Lower lobe of right lung (tissue), 2 donors: ENCODE data around the gene DSPP. TPM values are rescaled to one million over a fixed set of nuclear protein-coding genes. Genes with fewer than 3 reads are reported as not detected.

Experiments
- ATAC-seq, 2 donors: fragments of 200-7000 bp; cut with Tn5 transposase; one replicate each; pipeline ENCODE4 v1.9.1; 2020 to 2022; ENCODE audit warnings: mild to moderate bottlenecking in 2 of 2, moderate library complexity in 2 of 2
- DNase-seq: peaks from one replicate; pipeline ENCODE4 v3.0.0-alpha.2; 2020
- H3K27ac ChIP-seq: fragments of 200-600 bp; one replicate; pipeline ENCODE4 v1.8.0; 2022
- H3K27me3 ChIP-seq: fragments of 200-600 bp; one replicate; pipeline ENCODE4 v1.8.0; 2022; ENCODE audit warnings: low read depth
- H3K36me3 ChIP-seq: fragments of 200-600 bp; one replicate; pipeline ENCODE4 v1.8.0; 2022; ENCODE audit warnings: mild to moderate bottlenecking
- H3K4me1 ChIP-seq: fragments of 200-600 bp; one replicate; pipeline ENCODE4 v1.8.0; 2022
- H3K4me3 ChIP-seq: fragments of 200-600 bp; one replicate; pipeline ENCODE4 v1.8.0; 2022; ENCODE audit warnings: mild to moderate bottlenecking
- H3K9me3 ChIP-seq: fragments of 200-600 bp; one replicate; pipeline ENCODE4 v1.8.0; 2022
- CTCF ChIP-seq: fragments of 200-600 bp; IDR thresholded peaks from one replicate; pipeline ENCODE4 v1.8.0; 2022; ENCODE audit warnings: antibody characterized with exemption, mild to moderate bottlenecking
- intact Hi-C: fragments of 100-400 bp; cut with DNase I; formaldehyde crosslinking; loops from one replicate; pipeline ENCODE4 v1.11.0; 2022
- total RNA-seq: library from RNA; stranded (reverse); fragmentation: NEBNext Ultra II Directional; extraction: Animal tissue kit (Norgen Biotek cat#: 25700); gene quantifications from one replicate; pipeline ENCODE4 v1.2.1, GENCODE V29; 2021
- donor health status: DM: no; HTN: yes; CAD: no; lungs with severe emphysema.

DSPP gene
- total RNA-seq, 1 donor from 2014 or later, result not detected

- Histone ChIP-seq H3K36me3 (no peaks in the 10 kb centered on the region), H3K4me1 (no peaks in the 10 kb centered on the region), H3K4me3 (no peak overlapping the region), H3K27me3 (no peaks in the 10 kb centered on the region), H3K9me3 (no peaks in the 10 kb centered on the region), H3K27ac (no peak overlapping the region)
- no peak for TF ChIP-seq CTCF
- no peak for DNase-seq
- no peak for ATAC-seq
- intact Hi-C loops, result no loop called here
Observed at GRCh38 chr4:87579478-87579877, 28.9 kb upstream of the DSPP start.

- no peak for TF ChIP-seq CTCF
- no peaks in the 10 kb centered on the region for H3K9me3 ChIP-seq
- intact Hi-C loops, result no loop called here
- ATAC-seq (no peak), DNase-seq (no peak)
- no peak overlapping the region for H3K4me3 ChIP-seq
- no peaks in the 10 kb centered on the region for H3K36me3 ChIP-seq
- H3K4me1 ChIP-seq, result no peaks in the 10 kb centered on the region
- no peak overlapping the region for H3K27ac ChIP-seq
- H3K27me3 ChIP-seq, result no peaks in the 10 kb centered on the region
Observed at GRCh38 chr4:87580057-87580456, 28.3 kb upstream of the DSPP start.

GRCh38 chr4:87584222-87584908 is 24.0 kb upstream of the DSPP start:
- Histone ChIP-seq H3K27ac (no peak overlapping the region), H3K27me3 (no peaks in the 10 kb centered on the region), H3K4me3 (no peak overlapping the region), H3K36me3 (no peaks in the 10 kb centered on the region), H3K4me1 (no peaks in the 10 kb centered on the region), H3K9me3 (no peaks in the 10 kb centered on the region)
- intact Hi-C loops, result no loop called here
- DNase-seq (no peak), ATAC-seq (no peak)
- TF ChIP-seq CTCF, result no peak

GRCh38 chr4:87589531-87589930 is 18.8 kb upstream of the DSPP start:
- H3K4me1 ChIP-seq, result no peaks in the 10 kb centered on the region
- H3K27me3 ChIP-seq, result no peaks in the 10 kb centered on the region
- no peak overlapping the region for H3K4me3 ChIP-seq
- intact Hi-C loops, result no loop called here
- peak; percentile 46 to 58 for ATAC-seq
- H3K9me3 ChIP-seq, result no peaks in the 10 kb centered on the region
- DNase-seq, result no peak
- no peaks in the 10 kb centered on the region for H3K36me3 ChIP-seq
- no peak overlapping the region for H3K27ac ChIP-seq
- TF ChIP-seq CTCF, result no peak

GRCh38 chr4:87592124-87592523 is 16.2 kb upstream of the DSPP start:
- Histone ChIP-seq H3K27me3 (no peaks in the 10 kb centered on the region), H3K4me3 (no peak overlapping the region), H3K4me1 (no peaks in the 10 kb centered on the region), H3K36me3 (no peaks in the 10 kb centered on the region), H3K27ac (no peak overlapping the region), H3K9me3 (no peaks in the 10 kb centered on the region)
- TF ChIP-seq CTCF, result no peak
- DNase-seq (no peak), ATAC-seq (no peak)
- intact Hi-C loops, result no loop called here
